ENCODE measurements around the gene MN1.
"Not testable (repeated sequence)": the region's sequence is repeated elsewhere in the genome, so short reads cannot be mapped to it uniquely, and the experiment has no call there.

MN1 gene

GRCh38 chr22:27757928-27758525, 43.5 kb downstream of the MN1 start:
- no peak for DNase-seq (ENCODE audit: low spot score)

- DNase-seq (ENCODE audit: low spot score), result no peak
These were observed 45.3 kb downstream of the MN1 start for GRCh38 chr22:27756212-27756660.

- DNase-seq (ENCODE audit: low spot score), result no peak
These were observed 45.9 kb downstream of the MN1 start for GRCh38 chr22:27755521-27756211.

- no peak for DNase-seq (ENCODE audit: low spot score)
These were observed 46.6 kb downstream of the MN1 start for GRCh38 chr22:27754888-27755480.

GRCh38 chr22:27754247-27754887, 47.2 kb downstream of the MN1 start:
- DNase-seq (ENCODE audit: low spot score), result no peak

GRCh38 chr22:27752771-27753170, 48.8 kb downstream of the MN1 start:
- DNase-seq (ENCODE audit: low spot score), result no peak

- DNase-seq (ENCODE audit: low spot score), result no peak
These were observed 49.4 kb downstream of the MN1 start for GRCh38 chr22:27752141-27752540.

- DNase-seq (ENCODE audit: low spot score), result no peak
These were observed 50.1 kb downstream of the MN1 start for GRCh38 chr22:27751277-27752070.

- no peak for DNase-seq (ENCODE audit: low spot score)
These were observed 50.8 kb downstream of the MN1 start for GRCh38 chr22:27750584-27751265.

GRCh38 chr22:27749597-27750225, 51.8 kb downstream of the MN1 start:
- DNase-seq (ENCODE audit: low spot score), result no peak

- no peak for DNase-seq (ENCODE audit: low spot score)
These were observed 52.8 kb downstream of the MN1 start for GRCh38 chr22:27748751-27749191.

- no peak for DNase-seq (ENCODE audit: low spot score)
These were observed 53.2 kb downstream of the MN1 start for GRCh38 chr22:27748349-27748748.

- DNase-seq (ENCODE audit: low spot score), result no peak
These were observed 53.9 kb downstream of the MN1 start for GRCh38 chr22:27747396-27748221.

GRCh38 chr22:27746918-27747317, 54.6 kb downstream of the MN1 start:
- DNase-seq (ENCODE audit: low spot score), result no peak

GRCh38 chr22:27745809-27746208, 55.7 kb downstream of the MN1 start:
- DNase-seq (ENCODE audit: low spot score), result no peak

GRCh38 chr22:27745154-27745553, 56.4 kb downstream of the MN1 start:
- DNase-seq (ENCODE audit: low spot score), result no peak

GRCh38 chr22:27744078-27744477, 57.5 kb downstream of the MN1 start:
- DNase-seq (ENCODE audit: low spot score), result not testable (repeated sequence)

- DNase-seq (ENCODE audit: low spot score), result no peak
These were observed 61.3 kb downstream of the MN1 start for GRCh38 chr22:27740202-27740748.

GRCh38 chr22:27737521-27737920, 64.0 kb downstream of the MN1 start:
- no peak for DNase-seq (ENCODE audit: low spot score)

- DNase-seq (ENCODE audit: low spot score), result no peak
These were observed 67.5 kb downstream of the MN1 start for GRCh38 chr22:27734066-27734465.
